ENCODE results near the gene LY6G5C.
"Not testable (repeated sequence)": the region's sequence is repeated elsewhere in the genome, so short reads cannot be mapped to it uniquely, and the experiment has no call there.

The LY6G5C gene

DNA sequence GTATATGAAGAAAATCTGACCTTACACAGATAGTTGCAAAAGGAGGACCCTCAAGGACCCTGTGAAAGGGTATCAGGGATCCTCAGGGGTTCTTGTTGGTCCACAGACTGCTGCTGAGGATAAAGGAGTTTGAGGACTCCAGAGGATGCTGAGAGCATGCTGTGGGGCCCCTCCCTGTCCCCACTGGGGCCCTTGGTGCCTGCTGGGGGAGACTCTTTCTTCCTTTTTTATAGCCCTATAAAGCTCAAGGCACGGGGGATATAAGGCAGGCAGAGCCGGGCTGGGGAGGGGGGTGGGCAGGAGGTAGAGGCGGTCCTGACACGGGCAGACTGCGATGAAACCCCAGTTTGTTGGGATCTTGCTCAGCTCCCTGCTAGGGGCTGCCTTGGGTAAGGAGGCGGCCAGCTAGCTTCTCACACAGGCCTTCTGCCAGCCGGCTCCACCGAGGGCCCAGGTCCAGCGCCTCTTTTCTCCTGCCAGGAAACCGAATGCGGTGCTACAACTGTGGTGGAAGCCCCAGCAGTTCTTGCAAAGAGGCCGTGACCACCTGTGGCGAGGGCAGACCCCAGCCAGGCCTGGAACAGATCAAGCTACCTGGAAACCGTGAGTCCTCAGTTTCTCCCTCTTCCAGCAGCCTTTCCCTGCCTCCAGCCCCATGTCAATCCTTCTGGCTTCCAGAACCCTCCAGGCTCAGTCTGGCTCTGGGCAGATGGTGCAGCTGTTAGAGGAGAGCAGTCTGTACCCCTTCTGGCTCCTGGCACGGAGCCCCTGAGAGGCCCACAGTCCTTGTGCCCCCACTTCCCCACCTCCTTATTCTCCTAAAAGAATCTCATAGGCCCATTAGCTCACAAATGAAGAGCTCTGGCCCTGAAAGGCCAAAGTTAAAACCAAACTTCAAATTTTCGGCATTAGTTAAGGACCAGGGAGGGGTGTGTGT lies 34.4 kb upstream of the LY6G5C start, which contains the start of gene LY6G6D:
Gene LY6G6D, plus strand, starts transcription at position 327 of the 937 bp plus-strand sequence. Its CDS starts 8 bp downstream, at position 335.
- DNase-seq (ENCODE audit: low read depth in 2 of 2): no peak

DNA sequence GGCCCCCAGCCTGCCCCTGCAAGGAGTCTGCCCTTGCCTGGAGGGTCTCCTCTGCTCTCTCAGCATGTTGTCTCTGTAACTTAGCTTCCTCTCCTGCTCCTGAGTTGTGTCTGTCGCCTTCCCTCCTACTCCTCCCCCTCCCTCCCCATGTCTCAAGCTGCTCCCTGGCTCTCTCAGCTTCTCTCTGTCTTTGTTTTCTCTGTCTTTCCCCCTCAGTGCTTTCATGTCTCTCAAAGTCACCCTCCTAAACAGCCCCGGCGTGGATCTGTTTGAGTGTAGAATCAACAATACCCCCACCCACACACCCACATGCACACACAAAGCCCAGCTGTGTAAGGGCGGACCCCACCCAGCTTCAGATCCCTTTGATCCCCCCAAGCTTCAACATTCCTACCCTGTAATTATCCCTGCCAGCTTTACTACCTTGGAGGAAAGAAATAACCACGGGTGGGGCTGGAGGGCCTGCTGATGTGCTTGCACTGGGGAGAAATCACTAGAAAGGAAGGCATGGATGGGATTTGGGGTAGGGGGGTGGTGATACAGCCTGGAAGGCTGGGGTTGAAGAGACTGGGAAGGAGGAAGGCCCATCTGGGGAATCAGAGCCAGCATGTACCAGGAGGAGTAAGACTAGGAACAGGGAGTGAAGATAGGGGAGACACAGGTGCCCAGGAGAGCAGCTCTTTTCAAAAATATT lies 33.3 kb upstream of the LY6G5C start:
- no peak for DNase-seq (ENCODE audit: low read depth in 2 of 2)

DNA sequence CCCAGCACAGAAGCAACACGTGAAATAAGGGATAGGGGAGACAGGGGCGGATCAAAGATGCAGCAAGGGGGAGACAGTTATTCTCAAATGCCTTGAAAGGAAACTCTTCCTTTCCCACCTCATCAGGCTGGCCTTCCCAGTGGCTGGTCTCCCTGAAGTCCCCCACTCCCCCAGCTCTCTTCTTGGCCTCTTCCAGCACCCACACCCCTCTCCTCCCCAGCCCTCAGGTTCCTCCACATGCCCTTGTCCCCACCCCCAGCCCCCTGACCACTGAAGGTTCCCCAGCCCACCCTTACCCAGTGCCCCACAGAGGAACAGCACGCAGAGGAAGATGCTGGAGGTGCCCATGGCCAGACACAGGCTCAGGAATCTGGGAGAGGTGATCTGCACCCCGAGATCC lies 32.6 kb upstream of the LY6G5C start:
- no peak for DNase-seq (ENCODE audit: low read depth in 2 of 2)

DNA sequence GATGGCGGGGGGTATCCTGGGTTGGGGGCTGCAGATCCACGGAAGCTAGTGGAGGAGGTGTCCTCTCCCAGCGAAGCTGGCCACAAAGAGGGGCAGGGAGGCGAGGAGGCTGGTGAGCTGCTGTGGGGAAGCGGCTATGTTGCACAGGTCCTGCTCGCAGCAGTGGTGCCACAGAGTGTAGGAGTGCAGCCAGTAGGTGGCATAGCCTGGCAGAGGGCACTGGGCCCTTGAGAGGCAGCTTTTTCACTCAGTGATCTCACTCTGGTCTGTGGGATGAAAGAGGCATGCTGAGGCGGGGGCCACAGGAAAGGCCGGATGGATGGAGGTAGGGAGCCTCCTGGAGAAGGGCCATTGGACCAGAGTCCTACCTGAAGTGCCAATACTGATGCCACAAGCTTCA lies 31.4 kb upstream of the LY6G5C start:
- no peak for DNase-seq (ENCODE audit: low read depth in 2 of 2)

DNA sequence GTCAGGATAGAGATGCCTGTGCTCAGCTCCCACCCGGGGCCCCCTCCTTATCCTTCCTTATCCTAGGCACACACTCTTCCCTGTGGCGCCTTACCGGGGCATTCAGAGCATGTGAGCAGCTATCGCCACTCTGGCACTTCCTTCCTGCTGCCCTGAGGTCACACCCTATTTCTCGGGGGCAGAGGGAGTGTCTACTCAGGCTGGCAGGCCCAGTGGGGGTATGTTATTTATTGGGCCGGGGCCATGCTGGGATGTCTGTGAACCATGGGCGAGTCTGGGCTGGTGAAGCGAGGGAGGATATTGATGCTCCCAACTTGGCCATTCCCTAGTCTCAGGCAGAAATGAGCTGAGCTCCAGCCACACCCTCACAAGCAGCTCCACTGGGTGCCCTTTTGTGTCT lies 30.4 kb upstream of the LY6G5C start:
- no peak for DNase-seq (ENCODE audit: low read depth in 2 of 2)

DNA sequence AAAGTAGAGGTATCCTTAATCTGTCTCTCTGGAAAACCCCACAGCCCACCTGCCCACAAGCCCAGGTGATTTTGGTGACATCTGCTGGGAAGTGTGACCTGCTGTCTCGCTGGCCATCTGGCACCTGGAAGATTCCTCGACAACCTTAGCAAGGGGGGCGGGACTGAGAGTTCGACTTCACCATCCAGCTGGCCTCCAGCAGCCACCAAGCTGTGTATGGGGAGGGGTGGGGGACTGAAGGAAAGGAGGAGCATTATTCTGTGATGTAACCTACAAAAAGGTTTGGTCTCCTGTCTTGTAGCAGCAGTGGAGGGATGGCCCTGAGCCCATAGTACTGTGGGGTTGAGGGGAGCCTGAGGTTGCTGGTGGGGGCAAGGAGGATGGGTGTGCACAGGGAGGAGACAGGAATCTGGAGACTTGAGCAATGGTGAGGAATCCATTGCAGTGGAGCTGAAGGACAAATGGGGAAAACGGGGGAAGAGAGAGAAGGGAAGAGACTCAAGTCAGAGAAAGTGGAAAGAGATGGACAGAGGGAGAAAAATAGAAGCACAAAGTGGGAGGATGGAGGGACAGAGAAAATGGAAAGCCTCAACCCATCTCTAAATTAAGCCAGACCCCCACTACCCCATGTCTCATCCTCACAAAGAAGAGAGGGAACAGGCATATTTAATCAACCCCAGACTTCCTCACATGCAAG lies 29.8 kb upstream of the LY6G5C start:
- no peak for DNase-seq (ENCODE audit: low read depth in 2 of 2)

DNA sequence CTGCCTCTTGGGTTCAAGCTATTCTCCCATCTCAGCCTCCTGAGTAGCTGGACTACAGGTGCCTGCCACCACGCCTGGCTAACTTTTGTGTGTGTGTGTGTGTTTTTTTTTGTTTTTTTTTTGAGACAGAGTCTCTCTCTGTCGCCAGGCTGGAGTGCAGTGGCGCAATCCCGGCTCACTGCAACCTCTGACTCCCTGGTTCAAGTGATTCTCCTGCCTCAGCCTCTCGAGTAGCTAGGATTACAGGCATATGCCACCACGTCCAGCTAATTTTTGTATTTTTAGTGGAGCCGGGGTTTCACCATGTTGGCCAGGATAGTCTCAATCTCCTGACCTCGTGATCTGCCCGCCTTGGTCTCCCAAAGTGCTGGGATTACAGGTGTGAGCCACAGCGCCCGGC lies 28.3 kb upstream of the LY6G5C start:
- DNase-seq (ENCODE audit: low read depth in 2 of 2): not testable (repeated sequence)

DNA sequence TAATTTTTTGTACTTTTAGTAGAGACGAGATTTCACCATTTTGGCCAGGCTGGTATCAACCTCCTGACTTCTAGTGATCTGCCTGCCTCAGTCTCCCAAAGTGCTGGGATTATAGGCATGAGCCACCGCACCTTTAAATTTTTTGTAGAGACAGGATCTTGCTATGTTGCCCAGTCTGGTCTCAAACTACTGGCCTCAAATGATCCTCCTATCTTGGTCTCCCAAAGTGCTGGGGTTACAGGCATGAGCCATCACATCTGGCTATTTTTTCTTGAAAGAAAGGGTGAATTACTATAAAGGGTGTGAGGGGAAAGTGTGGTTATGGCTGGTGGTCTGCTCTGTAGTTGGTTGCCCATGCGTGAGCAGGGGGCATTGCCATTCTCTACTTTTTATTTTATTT lies 27.4 kb upstream of the LY6G5C start:
- DNase-seq (ENCODE audit: low read depth in 2 of 2): no peak

DNA sequence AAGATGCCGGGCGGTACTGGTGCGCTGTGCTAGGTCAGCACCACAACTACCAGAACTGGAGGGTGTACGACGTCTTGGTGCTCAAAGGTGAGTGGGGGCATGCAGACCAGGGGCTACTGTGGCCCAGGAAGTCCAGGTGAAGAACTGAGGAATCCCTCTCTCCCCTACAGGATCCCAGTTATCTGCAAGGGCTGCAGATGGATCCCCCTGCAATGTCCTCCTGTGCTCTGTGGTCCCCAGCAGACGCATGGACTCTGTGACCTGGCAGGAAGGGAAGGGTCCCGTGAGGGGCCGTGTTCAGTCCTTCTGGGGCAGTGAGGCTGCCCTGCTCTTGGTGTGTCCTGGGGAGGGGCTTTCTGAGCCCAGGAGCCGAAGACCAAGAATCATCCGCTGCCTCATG lies 26.8 kb upstream of the LY6G5C start:
- no peak for DNase-seq (ENCODE audit: low read depth in 2 of 2)

DNA sequence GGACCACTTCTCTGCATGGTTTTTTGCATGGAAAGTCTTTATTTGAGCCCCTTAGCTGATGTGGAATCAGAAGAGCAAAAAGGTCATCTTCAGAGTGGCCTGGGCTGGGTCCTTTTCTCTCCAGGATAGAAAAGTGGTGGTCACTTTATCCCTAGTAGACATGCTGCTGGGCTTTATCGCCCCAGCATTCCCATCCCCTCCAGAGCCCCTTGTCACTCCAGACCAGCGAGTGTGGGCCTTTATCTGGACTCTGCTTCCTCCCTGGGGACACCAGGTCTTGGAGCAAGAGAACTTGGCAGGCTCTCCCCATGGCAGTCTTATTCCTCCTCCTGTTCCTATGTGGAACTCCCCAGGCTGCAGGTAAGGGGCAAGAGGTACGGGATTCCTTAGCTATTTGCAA lies 25.7 kb upstream of the LY6G5C start, which contains the start of gene LY6G6F:
Gene LY6G6F, plus strand, starts transcription at position 268 of the 400 bp plus-strand sequence. Its CDS starts 41 bp downstream, at position 309.
- no peak for DNase-seq (ENCODE audit: low read depth in 2 of 2)

DNA sequence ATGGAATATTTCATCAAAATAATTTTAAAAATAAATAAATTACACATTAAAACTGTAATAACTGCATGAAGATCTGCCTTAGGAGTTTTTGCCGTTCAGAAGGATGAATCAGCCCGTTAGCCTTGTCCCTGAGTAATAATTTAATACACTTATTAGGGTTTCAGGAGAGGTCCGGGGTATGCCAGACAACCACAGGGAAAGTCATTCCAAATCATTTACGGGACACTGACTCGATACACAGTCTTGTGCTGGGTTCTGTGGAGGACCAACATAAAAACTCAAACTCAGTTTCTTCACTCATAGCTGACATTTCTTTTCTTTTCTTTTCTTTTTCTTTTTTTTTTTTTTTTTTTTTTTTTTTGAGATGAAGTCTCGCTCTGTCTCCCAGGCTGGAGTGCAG lies 25.1 kb upstream of the LY6G5C start:
- no peak for DNase-seq (ENCODE audit: low read depth in 2 of 2)

DNA sequence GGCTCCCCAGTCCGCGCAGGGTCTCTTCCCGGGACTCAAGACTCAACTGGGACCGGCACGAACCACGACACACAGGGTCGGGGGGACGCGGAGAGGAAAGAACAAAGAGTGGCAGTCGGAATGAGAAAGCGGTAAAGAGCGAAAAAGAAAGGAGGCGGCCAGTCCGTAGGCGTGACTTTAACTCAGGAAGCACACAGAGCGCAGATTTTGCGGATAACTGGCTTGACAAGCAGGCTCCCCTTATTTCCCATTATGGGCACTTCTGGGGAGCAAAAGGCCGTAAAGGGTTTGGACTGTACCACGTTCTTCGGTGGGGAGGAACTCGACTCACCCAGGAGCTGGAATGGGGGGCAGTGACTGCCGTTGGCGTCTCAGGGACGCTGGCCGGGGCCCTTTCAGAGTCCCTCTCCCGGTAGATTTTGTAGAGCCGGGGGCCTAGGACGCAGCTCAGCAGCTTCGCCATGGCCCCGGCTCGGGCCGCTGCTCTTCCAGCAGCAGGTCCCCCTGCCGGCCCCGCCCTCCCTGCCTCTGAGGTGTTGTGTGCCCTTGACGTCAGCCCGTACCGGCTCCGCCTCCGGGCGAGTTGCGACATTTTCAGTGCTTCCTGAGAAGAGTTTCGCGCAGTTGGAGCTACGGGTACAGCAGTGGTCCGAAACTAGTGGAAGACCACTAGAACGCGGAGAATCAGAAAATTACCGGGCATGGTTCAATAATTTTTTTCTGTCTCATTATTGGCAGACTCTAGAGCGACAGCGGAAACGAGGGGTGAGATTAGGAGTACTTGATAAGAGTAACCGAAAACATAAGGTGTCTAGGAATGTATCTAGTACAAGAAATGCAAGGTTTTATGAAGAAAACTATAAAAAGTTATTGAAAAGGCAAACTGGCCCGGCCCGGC lies 22.2 kb upstream of the LY6G5C start, which contains the start of gene ABHD16A:
Gene ABHD16A, minus strand, starts transcription at position 506 of the 898 bp plus-strand sequence. Its CDS starts 43 bp downstream, at position 463.
- peak; percentile 93 for DNase-seq (ENCODE audit: low read depth in 2 of 2)

DNA sequence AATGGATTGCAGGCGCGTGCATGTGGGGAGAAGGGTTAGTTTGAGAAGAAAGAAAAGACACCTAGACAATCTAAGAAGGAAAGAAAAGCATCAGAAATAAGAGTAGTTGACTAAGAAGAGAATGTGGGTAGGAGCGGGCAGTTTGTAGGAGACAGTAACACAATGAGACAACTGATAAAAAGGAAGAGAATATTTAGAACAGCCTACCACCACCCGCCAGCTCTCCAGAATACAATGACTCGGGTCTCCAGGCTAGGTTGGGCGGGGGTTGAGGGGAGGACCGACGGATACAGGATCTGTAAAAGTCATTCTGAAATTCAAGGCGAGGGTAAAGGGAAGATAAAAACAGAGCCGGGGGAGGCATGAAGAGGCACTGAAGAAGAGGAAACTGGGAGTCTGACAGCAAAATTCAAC lies 21.5 kb upstream of the LY6G5C start:
- DNase-seq (ENCODE audit: low read depth in 2 of 2): no peak

DNA sequence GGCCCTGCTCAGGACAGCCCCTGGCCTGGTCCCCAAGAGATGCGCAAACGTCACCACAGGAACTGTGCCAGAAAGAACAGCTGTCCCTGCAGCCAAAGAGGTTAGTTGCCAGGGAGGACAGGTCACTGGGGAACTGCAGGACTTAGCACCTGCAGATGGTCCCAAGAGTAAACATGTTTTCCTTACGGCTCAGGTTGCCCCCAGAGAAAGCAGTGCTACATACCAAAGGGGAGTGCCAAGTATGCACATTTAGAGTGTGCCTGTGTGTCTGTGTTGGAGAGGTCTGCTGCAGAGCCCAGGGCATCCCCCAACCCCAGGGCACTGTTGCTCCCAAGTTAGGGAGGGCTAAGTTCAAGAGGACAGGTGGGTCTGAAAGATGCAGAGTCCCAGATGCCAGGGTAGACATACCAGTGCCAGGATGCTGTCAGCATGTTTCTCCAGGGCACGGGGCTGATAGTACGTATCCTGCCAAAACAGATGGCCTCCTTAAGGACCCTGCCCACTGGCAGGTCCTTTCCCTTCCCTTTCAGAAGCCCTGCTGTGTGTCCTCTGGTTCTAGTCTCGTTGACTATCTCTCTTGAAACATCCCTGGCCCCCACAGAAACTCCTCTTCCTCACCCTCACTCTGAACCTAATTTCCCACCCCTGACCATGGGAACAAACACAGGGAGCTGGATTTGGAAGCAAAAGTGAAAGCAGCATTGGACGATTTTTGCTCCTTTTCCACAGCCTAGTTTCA lies 21.0 kb upstream of the LY6G5C start:
- no peak for DNase-seq (ENCODE audit: low read depth in 2 of 2)

DNA sequence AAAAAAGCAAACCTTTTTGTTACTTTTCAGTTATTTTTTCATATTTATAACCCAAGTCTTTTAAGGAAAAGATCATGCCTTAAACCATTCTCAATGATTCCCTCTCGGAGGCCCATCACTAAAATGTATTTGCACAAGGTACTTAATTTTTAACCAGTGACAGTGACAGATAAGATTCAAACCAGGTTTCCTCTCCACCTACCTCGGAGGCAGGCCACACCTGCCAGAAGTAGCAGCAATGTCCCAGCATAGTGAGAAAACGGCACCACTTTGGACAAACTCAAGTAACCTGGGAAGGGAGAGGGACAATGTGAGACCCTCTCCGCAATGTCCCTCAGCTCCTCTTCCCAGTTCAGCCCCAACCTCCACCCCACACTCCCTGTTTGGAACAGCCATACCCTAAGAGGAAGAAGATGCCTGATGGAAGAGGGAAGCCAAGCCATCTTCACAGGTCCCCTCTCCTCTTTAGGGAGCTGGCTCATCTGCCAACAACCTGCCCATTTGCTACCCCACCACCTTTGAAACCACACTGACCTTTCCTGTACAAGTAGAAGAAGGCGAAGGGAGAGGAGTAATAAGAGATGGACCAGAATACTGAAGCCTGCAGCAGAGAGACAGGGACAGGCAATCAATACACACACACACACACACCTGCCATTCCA lies 20.0 kb upstream of the LY6G5C start:
- DNase-seq (ENCODE audit: low read depth in 2 of 2): no peak

DNA sequence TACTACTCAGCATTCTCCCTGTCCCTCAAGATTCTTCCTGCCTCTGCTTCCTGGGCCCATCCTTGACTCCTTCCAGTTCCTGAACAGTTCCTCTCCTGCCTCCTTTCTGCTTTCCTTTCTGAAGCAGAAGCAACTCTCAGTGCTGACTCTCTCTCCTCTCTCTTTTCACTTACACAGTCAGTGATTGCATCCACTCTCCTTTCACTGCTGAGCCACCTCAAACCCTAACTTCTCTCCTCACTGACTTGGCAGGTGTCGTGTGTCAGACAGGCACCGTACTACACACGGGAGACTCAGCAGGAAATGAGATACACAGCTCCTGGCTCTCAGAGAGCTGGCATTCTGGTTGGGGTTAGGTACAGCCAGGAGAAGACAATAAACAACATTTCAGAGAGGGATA lies 16.7 kb upstream of the LY6G5C start:
- DNase-seq (ENCODE audit: low read depth in 2 of 2): no peak

DNA sequence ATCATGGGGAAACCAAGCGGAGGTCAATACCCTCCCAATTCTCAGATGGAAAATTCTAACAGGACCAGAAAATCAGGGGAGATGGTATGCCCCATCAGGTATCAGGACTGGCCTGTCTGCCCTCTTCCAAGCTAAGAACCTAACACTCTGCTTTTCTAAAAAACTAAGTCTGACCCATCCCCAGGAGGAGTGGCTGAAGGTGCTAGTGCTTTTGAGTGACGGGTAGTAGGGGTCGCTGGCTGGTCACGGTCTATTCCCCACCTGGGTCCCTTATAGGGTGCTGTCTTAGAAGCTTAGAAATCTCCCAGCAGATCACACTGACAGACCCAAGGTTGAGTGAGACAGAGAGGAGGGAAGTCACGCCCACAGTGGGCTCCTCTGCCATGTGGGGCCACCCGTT lies 12.7 kb upstream of the LY6G5C start:
- no peak for DNase-seq (ENCODE audit: low read depth in 2 of 2)

DNA sequence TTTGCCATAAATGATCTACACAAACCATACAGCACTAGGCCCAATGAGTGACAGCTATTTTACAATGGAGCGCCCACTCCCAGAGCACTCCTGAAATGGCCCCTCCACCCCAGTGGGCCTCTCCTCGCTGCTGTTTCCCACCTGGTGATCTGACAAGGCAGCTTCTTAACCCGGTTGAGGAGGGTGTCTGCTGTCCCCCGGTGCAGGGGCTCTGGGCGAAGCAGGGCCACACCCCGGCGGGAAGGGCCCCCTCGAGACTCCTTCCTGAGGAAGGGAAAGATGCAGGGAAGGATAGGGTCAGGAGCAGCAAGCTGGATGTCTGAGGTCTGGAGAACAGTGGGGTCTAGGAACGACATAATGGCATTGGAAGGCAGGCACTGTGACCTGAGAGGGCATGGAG lies 12.0 kb upstream of the LY6G5C start:
- no peak for DNase-seq (ENCODE audit: low read depth in 2 of 2)

DNA sequence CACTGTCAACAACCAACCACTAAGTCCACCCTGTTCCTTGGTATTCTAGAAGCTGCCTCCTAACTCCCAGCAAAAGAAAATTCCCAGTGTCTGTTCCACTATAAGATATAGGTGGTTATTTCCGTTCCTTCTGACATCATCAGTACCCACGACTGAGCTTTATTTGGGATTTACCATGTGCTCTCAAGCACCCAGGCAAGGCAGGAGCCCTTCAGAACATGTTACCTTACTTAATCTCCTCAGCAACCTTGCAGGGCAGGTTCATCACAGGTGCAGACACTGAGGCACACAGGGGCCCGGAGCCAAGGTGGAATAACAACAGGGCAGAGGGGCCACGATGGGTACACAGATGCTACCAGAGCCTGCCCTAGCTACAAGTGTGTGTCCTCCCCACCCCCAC lies 11.5 kb upstream of the LY6G5C start:
- no peak for DNase-seq (ENCODE audit: low read depth in 2 of 2)

DNA sequence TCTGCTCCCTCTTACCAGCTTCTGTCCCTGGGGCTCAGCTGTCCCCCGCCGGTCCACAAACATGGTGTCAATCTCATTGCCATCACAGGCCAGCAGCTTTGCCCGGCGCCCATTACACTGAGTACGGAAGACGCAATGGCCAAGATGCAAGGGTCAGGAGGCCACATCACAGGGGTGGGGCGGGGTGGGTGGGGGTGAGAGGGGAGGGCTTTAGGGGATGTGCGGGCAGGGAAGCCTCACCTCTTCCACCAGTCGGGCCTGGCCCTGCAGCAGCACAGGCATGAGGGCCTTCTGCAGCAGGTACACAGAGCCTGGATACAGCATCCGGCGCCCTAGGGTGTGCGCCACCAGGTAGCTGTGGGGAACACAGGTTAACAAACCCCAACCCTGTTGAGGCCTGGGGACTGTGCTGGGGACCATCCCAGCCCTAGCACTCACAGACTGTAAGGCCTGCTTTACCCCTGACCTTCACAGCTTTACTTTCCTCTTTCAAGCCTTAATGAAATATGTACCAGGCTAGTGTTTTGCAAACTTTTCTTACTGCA lies 10.8 kb upstream of the LY6G5C start:
- no peak for DNase-seq (ENCODE audit: low read depth in 2 of 2)

Data from stimulated activated CD8-positive, alpha-beta memory T cell treated with anti-CD3 and anti-CD28 coated beads, Interleukin-15, amount 100 ng/mL, for 4 hours (primary cell).